DMS 273 treated with DMSO at 0.1 percent for 48 hours (cell line): ENCODE data around the gene PRRC2B.
"Not testable (repeated sequence)": the region's sequence is repeated elsewhere in the genome, so short reads cannot be mapped to it uniquely, and the experiment has no call there.

Source experiments
- DNase-seq: peaks from one replicate; lab custom pipeline; 2025; lab: John Stamatoyannopoulos, UW

PRRC2B gene

DNA sequence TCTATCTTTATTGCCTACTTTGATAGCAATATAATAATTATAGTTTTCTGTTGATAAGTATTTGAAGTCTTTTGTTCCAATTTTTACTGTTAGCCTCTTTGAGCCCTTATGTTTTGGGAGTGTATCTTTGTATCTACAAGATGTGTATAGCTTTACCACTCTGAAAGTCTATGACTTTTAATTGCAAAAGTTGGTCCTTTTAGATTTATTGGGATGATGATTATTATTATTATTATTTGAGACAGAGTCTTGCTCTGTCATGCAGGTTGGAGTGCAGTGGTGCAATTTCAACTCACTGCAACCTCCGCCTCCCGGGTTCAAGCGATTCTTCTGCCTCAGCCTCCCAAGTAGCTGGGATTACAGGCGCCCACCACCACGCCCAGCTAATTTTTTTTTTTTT, 78.2 kb downstream of the PRRC2B start:
- DNase-seq: not testable (repeated sequence)

DNA sequence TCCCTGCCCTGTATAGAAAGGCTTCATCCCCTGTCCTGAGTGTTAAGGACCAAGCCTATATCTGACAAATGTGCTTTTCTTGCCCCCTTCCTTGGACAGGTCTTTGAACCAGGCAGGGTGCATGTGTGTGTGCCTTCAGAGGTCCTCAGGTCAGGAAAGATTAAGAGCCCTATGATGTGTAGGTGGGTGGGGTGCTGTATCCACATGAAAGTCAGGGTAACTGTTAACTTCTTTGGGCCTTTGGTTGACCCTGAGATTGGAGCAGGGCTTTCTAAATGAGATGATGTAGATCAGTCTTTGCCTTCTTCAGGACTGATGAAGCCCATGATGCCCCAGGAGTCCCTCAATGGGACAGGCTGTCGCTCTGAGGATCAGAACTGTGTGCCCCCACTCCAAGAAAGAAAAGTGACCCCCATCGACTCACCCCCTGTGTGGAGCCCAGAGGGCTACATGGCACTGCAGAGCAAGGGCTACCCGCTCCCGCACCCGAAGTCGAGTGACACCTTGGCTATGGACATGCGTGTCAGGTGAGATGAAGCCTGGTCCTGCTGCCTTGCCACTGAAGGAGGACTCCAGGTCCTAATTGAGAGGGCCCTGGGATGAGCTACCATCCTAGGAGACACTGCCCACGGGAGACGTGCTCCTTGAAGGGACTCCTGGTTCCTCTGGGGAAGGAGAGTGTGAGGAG, 79.5 kb downstream of the PRRC2B start:
- DNase-seq: no peak

DNA sequence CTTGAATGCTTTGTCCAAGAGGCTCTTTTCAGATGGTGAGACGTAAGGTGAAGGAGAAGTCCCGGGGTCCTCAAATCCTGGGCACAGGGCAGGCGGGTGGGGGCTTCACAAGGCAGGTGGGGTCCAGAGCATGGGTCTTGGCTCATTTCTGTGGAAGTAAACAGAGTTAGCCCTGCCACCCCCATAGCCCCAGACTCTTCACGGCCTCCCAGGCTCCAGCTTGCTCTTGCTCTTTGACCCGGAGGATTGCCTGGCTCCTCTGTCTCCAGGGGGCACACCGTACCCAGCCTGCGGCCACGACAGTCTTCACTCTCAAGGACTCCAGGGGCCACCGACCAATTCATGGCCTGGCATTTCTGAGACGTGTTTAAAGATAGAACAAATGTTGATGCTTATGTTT, 80.0 kb downstream of the PRRC2B start:
- DNase-seq: no peak

DNA sequence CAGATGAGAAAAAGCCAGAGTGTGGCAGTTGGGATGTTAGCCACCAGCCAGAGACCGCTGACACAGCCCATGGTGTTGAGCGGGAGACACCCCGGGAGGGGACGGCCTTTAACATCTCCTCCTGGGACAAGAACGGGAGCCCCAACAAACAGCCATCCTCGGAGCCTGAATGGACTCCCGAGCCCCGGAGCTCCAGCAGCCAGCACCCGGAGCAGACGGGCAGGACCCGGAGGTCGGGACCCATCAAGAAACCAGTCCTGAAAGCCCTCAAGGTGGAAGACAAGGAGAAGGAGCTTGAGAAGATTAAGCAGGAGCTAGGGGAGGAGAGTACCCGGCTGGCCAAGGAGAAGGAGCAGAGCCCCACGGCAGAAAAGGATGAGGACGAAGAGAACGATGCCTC, 80.8 kb downstream of the PRRC2B start:
- DNase-seq: no peak

DNA sequence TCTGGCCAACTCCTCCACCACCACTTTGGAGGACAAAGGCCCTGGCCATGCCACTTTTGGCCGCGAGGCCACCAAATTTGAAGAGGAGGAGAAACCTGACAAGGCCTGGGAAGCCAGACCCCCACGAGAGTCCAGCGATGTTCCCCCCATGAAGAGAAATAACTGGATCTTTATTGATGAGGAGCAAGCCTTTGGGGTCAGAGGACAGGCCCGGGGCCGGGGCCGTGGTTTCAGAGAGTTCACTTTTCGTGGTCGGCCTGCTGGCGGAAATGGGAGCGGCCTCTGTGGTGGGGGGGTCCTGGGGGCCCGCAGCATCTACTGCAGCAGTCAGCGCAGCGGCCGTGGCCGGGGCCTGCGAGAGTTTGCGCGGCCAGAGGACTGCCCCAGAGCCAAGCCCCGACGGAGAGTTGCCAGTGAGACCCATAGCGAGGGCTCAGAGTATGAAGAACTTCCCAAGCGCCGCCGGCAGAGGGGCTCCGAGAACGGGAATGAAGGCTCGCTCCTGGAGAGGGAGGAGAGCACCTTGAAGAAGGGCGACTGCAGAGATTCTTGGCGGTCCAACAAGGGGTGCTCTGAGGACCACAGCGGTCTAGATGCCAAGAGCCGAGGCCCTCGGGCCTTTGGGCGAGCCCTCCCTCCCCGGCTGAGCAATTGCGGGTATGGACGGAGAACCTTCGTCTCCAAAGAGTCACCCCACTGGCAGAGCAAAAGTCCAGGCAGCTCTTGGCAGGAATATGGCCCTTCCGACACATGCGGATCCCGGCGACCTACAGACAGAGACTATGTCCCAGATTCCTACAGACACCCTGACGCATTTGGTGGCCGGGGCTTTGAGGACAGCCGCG, 81.4 kb downstream of the PRRC2B start:
- DNase-seq: no peak

DNA sequence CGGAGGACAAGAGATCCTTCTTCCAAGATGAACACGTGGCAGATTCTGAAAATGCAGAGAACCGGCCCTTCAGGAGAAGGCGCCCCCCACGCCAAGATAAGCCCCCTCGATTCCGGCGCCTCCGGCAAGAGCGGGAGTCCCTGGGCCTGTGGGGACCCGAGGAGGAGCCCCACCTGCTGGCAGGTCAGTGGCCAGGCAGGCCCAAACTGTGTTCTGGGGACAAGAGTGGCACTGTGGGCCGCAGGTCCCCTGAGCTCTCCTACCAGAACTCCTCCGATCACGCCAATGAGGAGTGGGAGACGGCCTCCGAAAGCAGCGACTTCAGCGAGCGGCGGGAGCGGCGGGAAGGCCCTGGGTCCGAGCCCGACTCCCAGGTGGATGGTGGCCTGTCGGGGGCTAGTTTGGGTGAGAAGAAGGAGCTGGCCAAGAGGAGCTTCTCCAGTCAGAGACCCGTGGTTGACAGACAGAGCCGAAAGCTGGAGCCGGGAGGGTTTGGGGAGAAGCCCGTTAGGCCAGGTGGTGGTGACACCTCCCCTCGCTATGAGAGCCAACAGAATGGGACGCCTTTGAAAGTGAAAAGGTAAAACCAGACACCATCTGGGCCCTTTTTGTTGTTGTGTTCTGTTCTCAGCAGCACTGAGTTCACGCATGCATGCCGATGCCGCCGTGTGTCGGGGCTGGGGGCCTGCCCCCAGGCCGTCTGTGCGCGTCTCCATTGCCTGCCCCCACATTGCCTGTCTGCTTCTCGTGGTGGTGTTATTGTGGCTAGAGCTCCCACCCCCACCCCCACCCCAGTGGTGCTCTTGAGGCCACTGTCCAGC, 82.3 kb downstream of the PRRC2B start:
- DNase-seq: no peak

DNA sequence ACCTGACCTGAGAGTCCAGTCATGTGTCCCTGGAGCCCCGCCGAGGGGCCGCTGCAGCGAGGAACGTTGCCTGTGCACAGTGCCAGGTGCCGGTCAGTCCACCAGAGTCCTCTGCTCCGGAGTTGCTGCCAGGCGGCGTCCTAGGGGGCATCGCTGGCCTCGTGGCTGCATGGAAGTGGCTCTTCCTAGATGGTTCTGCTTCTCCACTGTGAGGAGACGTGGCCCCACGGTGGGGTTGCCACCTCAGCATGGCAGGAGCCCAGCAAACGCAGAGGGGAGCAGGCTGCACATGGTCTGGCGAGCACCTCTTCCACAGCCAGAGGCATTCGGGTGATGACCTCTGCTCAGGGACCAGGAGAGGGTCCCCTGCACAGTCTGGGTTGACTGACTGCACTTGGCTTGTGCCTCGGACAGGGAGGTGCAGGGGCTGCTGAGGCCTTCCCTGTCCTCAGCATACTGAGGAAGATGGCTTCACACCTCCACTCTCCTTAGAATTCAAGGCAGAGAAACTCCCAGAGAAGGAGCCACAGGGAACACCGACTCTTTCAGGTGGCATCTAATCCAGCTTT, 83.0 kb downstream of the PRRC2B start:
- DNase-seq: no peak

DNA sequence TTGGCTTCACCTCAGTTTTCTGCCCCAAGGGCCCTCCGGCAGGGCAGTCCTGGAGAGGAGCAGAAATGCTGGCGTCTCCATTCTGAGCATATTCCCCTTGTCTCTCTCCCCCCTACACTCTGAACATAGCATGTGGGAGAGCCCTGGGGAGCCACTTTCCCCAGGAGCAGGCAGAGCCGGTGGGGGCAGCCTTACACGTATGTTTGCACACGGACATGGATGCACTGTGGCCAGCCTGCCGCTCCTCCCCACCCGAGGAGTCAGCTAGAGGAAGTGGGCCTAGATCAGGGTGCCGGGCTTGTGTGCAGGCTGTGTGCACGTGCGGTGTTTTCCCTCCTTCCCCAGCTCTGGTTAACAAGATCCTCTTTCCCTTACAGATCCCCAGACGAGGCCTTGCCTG, 83.5 kb downstream of the PRRC2B start:
- DNase-seq: no peak

DNA sequence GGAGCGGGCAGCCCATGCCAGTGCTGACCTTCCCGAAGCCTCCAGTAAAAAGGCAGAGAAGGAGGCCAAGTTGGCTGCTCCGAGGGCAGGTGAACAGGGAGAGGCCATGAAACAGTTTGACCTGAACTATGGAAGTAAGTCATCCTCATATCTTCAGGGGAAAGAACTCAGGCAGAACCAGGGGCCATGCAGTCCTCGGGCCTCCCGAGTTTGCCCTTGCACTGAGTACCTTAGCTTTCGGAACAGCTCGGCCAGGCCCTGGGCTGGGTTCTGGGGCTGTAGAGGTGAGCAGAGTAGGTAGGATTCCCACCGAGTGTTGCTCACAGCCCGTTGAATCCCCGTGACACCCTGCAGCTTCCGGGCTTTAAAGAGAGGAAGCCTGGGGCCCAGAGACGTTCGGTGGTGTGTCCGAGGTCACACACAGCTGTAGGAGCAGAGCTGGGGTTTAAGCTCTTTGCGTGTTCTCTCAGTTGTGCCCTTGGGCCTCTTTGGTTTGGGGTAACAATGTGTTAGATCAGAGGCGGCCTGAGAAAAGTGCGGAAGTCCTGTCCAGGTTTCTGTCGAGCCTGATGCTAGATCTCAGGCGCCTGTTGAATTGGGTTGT, 84.0 kb downstream of the PRRC2B start:
- DNase-seq: no peak

DNA sequence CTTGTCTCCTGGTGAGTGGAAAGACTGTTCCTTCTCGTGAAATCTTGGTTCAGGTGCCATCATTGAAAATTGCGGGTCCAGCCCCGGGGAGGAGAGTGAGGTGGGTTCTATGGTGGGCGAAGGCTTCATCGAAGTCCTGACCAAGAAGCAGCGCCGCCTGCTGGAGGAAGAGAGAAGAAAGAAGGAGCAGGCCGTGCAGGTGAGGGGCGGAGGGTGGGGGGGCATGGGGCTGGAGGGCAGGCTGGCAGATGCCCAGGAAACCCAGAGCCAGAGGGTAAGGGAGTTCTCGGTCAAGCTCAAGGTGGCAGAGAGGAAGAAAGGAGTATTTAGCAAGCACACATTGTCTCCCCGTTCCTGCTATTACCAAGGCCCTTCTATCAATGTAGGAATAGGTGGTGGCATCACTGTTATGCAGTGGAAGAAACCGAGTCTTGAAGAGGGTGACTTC, 84.6 kb downstream of the PRRC2B start:
- no peak for DNase-seq

DNA sequence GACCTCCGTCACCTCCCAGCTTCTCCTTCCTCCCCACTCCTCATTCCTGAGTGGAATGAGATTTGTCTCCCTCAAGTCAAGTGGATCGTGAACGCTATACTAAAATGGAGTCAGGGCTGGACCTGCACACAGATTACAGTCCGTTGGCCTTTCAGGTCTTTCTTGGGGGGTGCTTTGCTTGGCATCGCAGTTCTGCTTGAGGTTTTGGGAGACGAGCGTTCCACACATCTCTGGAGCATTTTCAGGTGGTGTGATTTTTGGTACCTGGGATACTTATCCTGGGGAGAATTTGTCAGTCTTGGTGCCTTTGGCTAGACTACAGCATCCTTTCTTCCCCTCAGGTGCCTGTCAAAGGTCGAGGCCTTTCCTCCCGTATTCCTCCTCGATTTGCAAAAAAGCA, 85.0 kb downstream of the PRRC2B start:
- no peak for DNase-seq

DNA sequence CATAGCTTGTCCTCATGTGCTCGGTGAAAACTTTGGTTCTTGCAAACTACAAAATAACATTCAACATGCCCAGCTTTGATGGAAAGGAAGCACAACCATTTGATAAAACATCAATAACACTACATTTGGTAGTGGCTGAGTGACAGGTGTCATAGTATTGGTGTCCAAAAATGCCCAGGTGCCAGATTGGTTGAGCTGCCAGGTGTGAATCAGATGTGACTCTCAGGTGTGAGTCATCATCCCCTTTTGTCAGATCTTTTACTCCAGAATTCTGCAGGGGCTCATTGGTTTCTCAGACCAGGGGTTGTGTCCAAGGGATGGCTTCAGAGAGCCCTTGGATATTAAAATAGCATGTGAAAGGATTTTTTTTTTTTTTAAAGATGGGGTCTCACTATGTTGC, 86.4 kb downstream of the PRRC2B start:
- DNase-seq: no peak

DNA sequence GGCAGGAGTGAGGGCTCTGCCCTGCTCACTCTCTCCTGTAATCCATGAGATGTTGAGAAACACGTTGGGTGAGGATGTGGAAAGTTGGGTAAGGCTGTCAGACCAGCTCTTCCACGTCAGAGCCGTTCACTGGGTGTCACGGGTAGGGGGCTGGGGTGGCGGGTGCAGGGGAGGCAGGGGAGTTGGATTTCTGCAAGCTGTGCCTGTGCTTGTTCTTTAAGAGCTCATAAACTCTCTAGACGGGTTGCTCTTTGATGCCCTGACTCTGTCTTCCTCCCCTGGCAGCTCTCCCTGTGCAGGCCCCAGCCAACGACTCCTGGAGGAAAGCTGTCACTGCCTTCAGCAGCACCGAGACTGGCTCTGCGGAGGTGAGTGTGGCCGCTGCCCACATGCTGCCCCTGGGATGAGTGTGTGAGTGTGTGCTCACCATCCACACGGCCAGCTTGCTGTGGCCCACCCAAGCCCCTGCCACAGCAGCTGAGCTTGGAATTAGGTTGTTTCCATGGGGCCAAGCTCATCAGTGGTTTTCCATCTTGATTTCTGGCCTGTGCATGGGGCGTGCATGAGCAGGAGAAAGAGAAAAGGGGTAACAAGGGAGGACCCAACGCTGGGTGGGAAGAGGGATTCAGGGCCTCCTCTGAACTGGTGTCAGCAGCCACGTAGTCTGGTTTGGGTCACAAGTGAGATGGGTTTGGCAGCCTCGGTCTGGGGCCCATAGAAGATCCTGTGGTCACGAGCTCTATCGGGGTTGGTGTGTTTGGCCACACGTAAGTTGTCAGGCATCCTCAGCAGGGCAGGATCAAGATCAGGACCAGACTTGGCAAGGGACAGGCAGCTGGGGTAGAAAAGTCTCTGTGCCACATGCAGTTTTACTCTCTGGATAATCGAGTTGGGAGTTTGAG, 87.8 kb downstream of the PRRC2B start:
- no peak for DNase-seq

DNA sequence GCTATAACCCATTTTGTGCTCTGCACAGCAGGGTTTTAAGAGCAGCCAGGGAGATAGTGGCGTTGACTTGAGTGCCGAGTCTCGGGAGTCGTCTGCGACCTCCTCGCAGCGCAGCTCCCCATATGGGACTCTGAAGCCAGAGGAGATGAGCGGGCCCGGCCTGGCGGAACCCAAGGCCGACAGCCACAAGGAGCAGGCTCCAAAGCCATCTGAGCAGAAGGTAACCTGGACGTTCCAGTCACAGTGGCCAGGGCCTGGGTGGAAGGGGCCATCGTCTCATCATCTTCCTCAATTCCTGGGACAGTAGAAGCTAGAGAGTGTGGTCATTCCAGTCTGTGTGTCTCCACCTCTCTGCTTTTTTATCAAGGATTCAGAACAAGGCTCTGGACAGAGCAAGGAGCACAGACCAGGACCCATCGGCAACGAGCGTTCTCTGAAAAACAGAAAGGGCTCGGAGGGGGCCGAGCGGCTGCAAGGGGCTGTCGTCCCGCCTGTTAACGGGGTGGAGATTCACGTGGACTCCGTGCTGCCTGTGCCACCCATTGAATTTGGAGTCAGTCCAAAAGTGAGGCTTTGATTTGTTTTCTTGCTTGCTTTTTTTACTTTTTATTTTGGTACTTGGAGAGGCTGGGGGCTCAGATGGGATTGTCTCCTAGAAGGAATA, 88.6 kb downstream of the PRRC2B start:
- no peak for DNase-seq

DNA sequence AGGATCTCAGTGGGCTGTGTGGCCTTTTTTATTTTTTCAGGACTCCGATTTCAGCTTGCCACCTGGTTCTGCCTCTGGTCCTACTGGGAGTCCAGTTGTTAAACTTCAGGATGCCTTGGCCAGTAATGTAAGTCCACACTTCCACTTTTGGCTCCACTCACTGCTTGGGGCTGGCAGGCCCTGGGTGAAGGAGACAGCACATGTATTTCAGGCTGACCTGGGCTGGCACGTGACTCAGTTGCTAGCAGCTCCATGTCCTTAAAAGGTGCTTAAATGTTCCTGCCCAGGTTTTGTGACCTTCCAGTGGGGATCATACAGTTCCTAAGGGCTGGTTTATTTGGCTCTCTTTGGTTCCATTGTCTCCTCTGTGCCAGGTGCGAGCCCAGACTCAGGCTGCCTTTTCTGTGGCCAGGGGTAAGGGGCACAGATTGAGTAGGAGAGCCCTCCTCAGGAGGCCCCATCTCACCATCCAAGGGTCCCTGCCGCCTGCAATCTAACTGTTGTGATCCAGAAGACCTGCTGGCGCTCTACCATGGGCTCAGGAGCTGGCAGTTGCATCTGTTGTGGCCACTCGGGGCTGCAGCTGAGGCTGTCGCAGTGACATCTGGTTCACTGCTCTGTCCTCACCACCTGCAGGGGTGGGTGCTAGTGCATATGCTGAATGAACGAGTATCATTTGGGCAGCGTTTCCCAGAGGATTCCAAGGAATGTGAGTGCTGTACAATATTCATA, 89.6 kb downstream of the PRRC2B start:
- no peak for DNase-seq

DNA sequence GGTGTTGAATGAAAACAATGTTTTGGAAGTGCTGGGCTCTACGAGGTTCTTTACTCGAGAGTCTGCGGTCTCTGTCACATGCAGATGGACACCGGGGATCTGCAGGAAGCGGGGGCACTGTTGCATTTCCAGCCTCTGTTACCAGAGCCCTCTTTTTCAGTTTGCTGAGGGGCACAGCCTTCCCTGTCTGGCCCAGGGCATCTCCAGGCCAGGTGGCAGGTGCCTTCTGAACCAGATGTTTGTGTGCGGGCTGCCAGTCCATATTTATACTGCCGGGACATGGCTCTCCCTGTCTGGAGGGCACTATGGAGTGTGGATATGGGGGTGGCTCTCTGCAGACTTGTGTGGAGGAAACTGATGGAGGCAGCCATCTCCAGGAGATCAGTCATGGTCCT, 90.2 kb downstream of the PRRC2B start:
- no peak for DNase-seq

DNA sequence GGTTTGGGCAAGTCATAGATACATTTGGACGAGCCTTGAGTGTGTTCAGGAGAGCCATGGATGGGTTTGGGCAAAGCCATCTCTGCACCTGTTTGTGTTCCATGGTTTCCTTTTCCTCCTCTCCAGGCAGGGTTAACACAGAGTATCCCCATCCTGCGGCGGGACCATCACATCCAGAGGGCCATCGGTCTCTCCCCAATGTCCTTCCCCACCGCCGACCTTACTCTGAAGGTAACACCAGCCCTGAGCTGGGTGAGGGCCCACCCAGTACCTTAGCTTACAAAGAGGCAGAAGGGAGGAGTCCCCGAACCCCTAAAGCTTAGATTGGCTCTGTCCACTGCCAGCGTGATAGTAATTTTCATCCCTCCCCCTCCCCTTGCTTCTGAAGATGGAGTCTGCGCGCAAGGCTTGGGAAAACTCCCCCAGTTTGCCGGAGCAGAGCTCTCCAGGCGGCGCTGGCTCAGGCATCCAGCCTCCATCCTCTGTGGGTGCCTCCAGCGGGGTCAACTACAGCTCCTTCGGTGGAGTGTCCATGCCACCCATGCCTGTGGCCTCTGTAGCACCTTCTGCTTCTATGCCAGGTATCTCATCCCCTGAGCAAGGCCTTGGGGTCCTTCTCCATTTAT, 90.8 kb downstream of the PRRC2B start:
- DNase-seq: no peak

DNA sequence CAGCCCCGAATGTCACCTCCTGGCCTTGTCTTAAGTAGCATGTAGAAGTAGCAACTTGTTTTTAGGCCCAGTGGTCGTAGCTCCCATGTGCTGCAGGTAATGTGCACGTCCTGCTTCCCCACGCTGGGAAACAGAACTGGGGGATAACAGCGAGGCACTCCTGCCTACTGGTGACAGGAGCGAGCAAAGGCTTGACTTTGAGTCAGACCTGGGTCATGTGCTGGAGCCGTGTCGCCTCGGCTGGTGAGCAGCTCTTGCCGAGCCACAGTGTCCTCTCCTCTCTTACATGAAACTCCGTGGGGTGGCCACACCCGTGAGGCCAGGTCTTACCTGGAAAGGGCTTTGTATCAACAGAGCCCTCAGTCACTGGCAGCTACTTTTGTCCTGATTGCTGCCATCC, 91.3 kb downstream of the PRRC2B start:
- no peak for DNase-seq

DNA sequence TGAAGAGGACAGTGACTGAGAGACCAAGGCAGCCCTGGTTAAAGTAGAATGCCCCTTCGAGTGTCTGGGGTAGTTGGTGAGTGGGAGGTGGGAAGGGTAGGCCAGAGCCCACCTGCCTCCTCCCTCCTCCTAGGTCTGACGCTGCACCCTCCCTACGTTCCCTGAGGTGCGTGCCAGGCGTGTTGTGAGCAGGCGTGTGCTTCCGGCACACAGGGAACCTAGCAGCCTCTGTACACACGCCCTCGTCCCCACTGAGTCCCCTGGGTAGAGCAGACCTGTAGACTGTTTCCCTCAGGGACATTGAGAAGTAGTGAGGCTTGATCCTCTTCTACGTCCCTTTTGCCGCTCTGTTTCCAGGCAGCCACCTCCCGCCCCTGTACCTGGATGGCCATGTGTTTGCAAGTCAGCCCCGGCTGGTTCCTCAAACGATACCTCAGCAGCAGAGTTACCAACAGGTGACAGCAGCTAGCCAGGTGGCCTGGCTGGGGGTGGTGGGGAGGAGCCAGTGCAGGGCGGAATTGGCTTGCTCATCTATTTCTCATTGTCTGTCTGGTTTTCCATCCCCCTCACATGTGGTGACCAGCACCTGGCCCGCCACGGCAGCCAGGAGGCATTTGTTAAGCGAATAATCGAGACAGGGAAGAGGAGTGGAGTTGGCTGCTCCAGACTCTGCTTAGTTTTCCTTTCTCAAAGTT, 92.0 kb downstream of the PRRC2B start:
- no peak for DNase-seq
